Upper lobe of left lung (tissue), 6 donors: ENCODE data around the gene RHOH. TPM values are rescaled to one million over a fixed set of nuclear protein-coding genes. Genes with fewer than 3 reads are reported as not detected.

Experiments
- ATAC-seq, 2 donors: fragments of 200-7000 bp; cut with Tn5 transposase; one replicate each; pipeline ENCODE4 v1.9.1; 2022; ENCODE audit warnings: mild to moderate bottlenecking in 2 of 2, moderate library complexity in 2 of 2; ENCODE audit not compliant: low FRiP score in 2 of 2
- DNase-seq, 2 donors: peaks; one replicate each; pipeline ENCODE4 v3.0.0-alpha.2; 2019 to 2020
- H3K27ac ChIP-seq, 4 donors: fragments of 200-600 bp; sonication (generic); one replicate each; pipeline ENCODE4 v1.5.1; 2016 to 2019
- H3K27me3 ChIP-seq, 4 donors: fragments of 200-600 bp; sonication (generic); one replicate each; pipeline ENCODE4 v1.5.1; 2017 to 2019
- H3K36me3 ChIP-seq, 4 donors: fragments of 200-600 bp; sonication (generic); one replicate each; pipeline ENCODE4 v1.5.1; 2016 to 2019
- H3K4me1 ChIP-seq, 4 donors: fragments of 200-600 bp; sonication (generic); one replicate each; pipeline ENCODE4 v1.5.1; 2018 to 2019
- H3K4me3 ChIP-seq, 4 donors: fragments of 200-600 bp; sonication (generic); one replicate each; pipeline ENCODE4 v1.5.1; 2017 to 2019; ENCODE audit warnings: mild to moderate bottlenecking in 2 of 4, moderate library complexity in 1 of 4
- H3K9me3 ChIP-seq, 4 donors: fragments of 200-600 bp; sonication (generic); one replicate each; pipeline ENCODE4 v1.5.1; 2018 to 2019
- EP300 ChIP-seq, 4 donors: sonication (generic); formaldehyde crosslinking; IDR thresholded peaks; one replicate each; pipeline ENCODE4 v1.5.1; 2017; ENCODE audit warnings: antibody characterized with exemption in 4 of 4, control low read depth in 2 of 4
- POLR2A ChIP-seq, 4 donors: fragments of 450-650 bp; IDR thresholded peaks; one replicate each; pipeline ENCODE4 v1.5.1; 2016 to 2017; ENCODE audit warnings: antibody characterized with exemption in 4 of 4, mild to moderate bottlenecking in 2 of 4
- POLR2AphosphoS5 ChIP-seq, 2 donors: sonication (generic); formaldehyde crosslinking; IDR thresholded peaks; one replicate each; pipeline ENCODE4 v1.5.1; 2017; ENCODE audit warnings: antibody characterized with exemption in 2 of 2
- WGBS, 2 donors: methylation state at CpG; one replicate each; pipeline ENCODE4 v1.1.5; 2017 to 2018; 5-methylcytosine and 5-hydroxymethylcytosine counted together
- total RNA-seq, 6 donors: library from RNA; depleted of rRNA in 4 of 6; stranded (reverse); fragments of >200 nt in 4 of 6; gene quantifications; one replicate each; pipeline versions ENCODE4 v1.1.0 to v1.2.1, GENCODE V29; 2016 to 2021
- TF ChIP-seq, protein P1 (sequence below), 6 experiments: fragments of 450-650 bp in 4 of 6; fragments of 200-600 bp in 2 of 6; sonication (generic) in 2 of 6; IDR thresholded peaks; one replicate each; pipeline ENCODE4 v1.5.1; 2016 to 2019; ENCODE audit warnings: antibody characterized with exemption in 6 of 6
- donor health status: DM: no; HTN: no; CAD: no; lungs with moderate emphysema.
- donor health status: DM: no; HTN: yes; CAD: no; lungs with severe emphysema.

RHOH gene
- total RNA-seq, 6 donors from 2014 or later: 5.5 to 19.9 (median 8.4) TPM

DNA sequence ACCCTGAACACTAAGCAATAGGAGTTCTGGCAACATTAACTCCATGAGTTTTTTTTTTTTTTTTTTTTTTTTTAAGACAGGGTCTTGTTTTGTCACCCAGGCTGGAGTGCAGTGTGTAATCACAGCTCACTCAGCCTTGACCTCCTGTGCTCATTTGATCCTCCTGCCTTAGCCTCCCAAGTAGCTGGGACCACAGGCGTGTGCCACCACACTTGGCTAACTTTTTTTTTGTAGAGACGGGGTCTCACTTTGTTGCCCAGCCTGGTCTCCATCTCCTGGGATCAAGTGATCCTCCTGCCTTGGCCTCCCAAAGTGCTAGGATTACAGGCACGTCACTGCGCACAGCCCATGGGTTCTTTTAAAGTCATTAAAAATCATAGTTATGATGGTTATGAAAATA, 5.1 kb downstream of the RHOH start:
- Histone ChIP-seq H3K9me3 (no peaks in the 10 kb centered on the region), H3K36me3 (no peaks in the 10 kb centered on the region), H3K27ac (peak overlapping the region in 3 of 4 donors; percentile 73 to 79 (median 75)), H3K27me3 (no peaks in the 10 kb centered on the region), H3K4me1 (peaks cover 0 to 11% (median 0%) of the 10 kb centered on the region in 4 donors), H3K4me3 (no peak overlapping the region)
- no peak for DNase-seq
- TF ChIP-seq EP300 (IDR thresholded peaks at IDR 0.05) (no peak), POLR2AphosphoS5 (IDR thresholded peaks at IDR 0.05) (no peak), POLR2A (IDR thresholded peaks at IDR 0.05) (no peak)
- TF ChIP-seq, protein P1, sequence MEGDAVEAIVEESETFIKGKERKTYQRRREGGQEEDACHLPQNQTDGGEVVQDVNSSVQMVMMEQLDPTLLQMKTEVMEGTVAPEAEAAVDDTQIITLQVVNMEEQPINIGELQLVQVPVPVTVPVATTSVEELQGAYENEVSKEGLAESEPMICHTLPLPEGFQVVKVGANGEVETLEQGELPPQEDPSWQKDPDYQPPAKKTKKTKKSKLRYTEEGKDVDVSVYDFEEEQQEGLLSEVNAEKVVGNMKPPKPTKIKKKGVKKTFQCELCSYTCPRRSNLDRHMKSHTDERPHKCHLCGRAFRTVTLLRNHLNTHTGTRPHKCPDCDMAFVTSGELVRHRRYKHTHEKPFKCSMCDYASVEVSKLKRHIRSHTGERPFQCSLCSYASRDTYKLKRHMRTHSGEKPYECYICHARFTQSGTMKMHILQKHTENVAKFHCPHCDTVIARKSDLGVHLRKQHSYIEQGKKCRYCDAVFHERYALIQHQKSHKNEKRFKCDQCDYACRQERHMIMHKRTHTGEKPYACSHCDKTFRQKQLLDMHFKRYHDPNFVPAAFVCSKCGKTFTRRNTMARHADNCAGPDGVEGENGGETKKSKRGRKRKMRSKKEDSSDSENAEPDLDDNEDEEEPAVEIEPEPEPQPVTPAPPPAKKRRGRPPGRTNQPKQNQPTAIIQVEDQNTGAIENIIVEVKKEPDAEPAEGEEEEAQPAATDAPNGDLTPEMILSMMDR (IDR thresholded peaks at IDR 0.05): no peak
- ATAC-seq: no peak
- 79 to 94% methylated on average over 4 of the region's 4 CpGs for WGBS, 2 donors

DNA sequence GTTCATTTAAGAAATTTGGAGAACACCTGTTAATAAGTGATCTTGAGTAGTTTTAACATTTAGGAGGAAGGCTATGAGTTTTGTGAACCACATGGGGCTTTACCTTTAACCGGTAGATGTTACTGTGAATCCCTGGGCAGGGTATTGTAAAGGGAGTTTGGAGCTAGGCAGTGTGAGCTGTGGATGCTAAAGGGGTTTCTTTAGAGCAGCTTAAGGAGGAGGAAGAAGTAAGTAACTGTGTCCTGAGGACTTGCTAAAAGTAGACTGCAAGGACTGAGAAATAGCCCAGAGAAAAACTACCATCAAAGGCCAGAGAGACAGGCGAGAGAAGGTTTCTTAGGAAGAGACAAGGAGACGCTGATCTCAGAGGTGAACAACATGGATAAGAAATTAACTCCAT, 5.6 kb downstream of the RHOH start:
- ATAC-seq (no peak), DNase-seq (no peak)
- 85 to 87% methylated on average over 3 of the region's 3 CpGs for WGBS, 2 donors
- no peaks in the 10 kb centered on the region for H3K27me3 ChIP-seq
- H3K4me1 ChIP-seq: peaks cover 0 to 11% (median 0%) of the 10 kb centered on the region in 4 donors
- no peak for TF ChIP-seq POLR2A (IDR thresholded peaks at IDR 0.05)
- TF ChIP-seq POLR2AphosphoS5 (IDR thresholded peaks at IDR 0.05): no peak
- TF ChIP-seq, protein P1 (IDR thresholded peaks at IDR 0.05): no peak
- no peak for TF ChIP-seq EP300 (IDR thresholded peaks at IDR 0.05)
- H3K4me3 ChIP-seq: no peak overlapping the region
- no peaks in the 10 kb centered on the region for H3K36me3 ChIP-seq
- no peaks in the 10 kb centered on the region for H3K9me3 ChIP-seq
- peak overlapping the region in 2 of 4 donors; percentile 36 to 75 for H3K27ac ChIP-seq

DNA sequence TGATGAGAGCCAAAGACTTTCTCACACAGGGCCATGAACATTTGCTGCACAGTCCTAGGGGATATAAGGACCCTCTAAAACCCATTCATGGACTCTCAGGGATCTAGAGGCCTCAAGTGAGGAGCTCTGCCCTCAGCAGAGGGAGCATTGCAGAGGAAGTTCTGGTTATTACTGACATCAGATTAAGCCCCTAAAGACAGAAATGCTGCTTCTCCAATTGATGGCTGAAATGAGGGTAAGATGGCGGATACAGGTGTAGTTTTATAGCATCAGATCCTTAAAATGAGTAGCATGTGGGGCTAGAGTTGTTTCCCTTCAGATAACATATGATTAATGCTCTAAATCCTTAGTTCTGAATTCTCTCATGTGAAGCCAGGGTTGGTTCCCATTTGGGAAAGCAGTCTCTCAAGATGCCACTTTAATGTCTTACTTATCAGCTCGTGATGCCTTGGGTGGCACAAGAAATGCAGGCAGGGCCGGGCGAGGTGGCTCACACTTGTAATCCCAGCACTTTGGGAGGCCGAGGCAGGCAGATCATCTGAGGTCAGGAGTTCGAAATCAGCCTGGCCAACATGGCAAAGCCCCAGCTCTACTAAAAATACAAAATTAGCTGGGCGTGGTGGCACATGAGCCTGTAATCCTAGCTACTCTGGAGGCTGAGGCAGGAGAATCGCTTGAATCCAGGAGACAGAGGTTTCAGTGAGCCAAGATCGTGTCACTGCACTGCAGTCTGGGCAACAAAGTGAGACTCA, 7.9 kb downstream of the RHOH start:
- Histone ChIP-seq H3K4me1 (peaks cover 0 to 11% (median 0%) of the 10 kb centered on the region in 4 donors), H3K9me3 (no peaks in the 10 kb centered on the region), H3K4me3 (no peak overlapping the region), H3K36me3 (no peaks in the 10 kb centered on the region), H3K27me3 (no peaks in the 10 kb centered on the region), H3K27ac (peak overlapping the region; percentile 52 to 76 (median 72))
- ATAC-seq (no peak), DNase-seq (no peak)
- WGBS, 2 donors: 71 to 88% methylated on average over 9 of the region's 9 CpGs
- TF ChIP-seq, protein P1 (IDR thresholded peaks at IDR 0.05): no peak
- TF ChIP-seq EP300 (IDR thresholded peaks at IDR 0.05) (no peak), POLR2A (IDR thresholded peaks at IDR 0.05) (no peak), POLR2AphosphoS5 (IDR thresholded peaks at IDR 0.05) (no peak)

DNA sequence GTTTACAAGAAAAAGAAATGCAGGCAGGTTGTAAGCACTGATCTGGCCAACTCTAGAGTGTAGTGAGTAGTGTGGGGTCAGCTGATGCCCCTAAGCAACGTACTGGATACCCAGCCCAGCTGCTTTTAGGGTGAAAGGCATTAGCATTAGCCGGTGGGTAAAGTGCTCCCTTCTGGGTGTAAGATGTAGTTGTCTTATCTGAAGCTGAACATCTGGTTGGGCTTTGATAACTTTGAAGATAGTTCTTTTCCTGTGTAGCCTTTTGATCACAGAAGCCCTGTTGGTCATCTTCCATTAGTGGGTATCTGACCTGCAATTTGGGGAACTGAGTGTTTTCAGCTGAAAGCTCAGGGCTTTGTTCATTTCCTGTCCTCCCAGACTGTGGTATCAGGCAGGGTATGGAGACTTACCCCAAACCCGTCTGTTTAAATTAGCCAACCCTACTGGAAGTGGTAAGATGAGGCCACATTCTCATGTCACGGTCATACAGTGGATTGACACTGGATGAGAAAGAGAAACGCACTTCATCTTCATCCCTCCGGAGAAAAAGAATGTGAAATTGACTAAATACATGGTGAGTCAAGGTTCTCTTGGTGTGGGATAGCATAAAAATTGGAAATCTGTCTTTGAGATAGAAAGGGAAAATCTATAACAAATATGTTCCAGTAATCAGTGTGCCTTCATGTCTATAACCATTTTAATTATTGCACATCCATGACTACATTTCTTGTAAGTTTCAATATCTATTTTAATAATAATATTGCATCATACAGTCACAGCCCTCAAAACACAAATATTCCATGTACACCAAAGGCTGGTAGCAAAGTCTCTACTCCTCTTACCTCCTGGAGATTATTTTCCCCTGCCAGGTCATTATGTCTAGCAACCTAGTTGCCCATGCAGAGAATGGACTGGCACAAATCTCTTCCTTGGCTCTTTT, 8.7 kb downstream of the RHOH start:
- no peak overlapping the region for H3K4me3 ChIP-seq
- DNase-seq (peak in 1 of 2 donors; percentile 40), ATAC-seq (peak; percentile 65 to 81)
- H3K27me3 ChIP-seq: no peaks in the 10 kb centered on the region
- no peaks in the 10 kb centered on the region for H3K36me3 ChIP-seq
- H3K4me1 ChIP-seq: peaks cover 0 to 11% (median 0%) of the 10 kb centered on the region in 4 donors
- WGBS, 2 donors: 58 to 62% methylated on average over 6 of the region's 6 CpGs
- peak in 1 of 4 donors; percentile 57 for TF ChIP-seq POLR2A (IDR thresholded peaks at IDR 0.05)
- no peak for TF ChIP-seq EP300 (IDR thresholded peaks at IDR 0.05)
- TF ChIP-seq POLR2AphosphoS5 (IDR thresholded peaks at IDR 0.05): peak; percentile 27
- H3K9me3 ChIP-seq: no peaks in the 10 kb centered on the region
- peak overlapping the region; percentile 52 to 76 (median 72) for H3K27ac ChIP-seq

DNA sequence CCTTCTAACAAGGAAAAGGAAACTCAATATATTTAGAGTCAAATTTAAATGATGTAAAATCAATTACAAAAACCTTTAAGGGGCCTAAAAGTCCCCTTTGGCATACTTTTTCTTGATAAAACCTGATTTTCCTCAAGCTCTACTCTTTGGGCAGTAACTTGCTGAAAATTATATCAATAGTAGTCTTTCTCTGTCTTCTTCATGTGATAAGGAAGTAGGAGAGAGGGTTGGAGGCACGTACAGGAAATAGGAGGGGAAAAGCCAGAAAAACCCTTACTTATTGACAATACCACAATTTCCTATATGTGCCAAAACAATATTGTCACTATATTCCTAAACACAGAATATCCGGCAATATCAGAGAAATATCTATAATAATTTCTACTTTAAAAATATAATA, 9.6 kb downstream of the RHOH start:
- WGBS, 2 donors: 40 to 48% methylated on average over 2 of the region's 2 CpGs

More for the DNA sequence above, 9.6 kb downstream of the RHOH start:
- peak overlapping the region; percentile 52 to 76 (median 72) for H3K27ac ChIP-seq
- H3K4me3 ChIP-seq: no peak overlapping the region
- no peaks in the 10 kb centered on the region for H3K9me3 ChIP-seq
- peaks cover 0 to 11% (median 0%) of the 10 kb centered on the region in 4 donors for H3K4me1 ChIP-seq
- no peaks in the 10 kb centered on the region for H3K36me3 ChIP-seq
- H3K27me3 ChIP-seq: no peaks in the 10 kb centered on the region
- no peak for TF ChIP-seq EP300 (IDR thresholded peaks at IDR 0.05)
- no peak for TF ChIP-seq POLR2AphosphoS5 (IDR thresholded peaks at IDR 0.05)
- TF ChIP-seq POLR2A (IDR thresholded peaks at IDR 0.05): no peak
- TF ChIP-seq, protein P1 (IDR thresholded peaks at IDR 0.05): no peak
- DNase-seq (no peak), ATAC-seq (peak in 1 of 2 donors; percentile 41)
